Naive B cell (primary cell): ENCODE results near the gene ARPC5L. TPM values are rescaled to one million over a fixed set of nuclear protein-coding genes. Genes with fewer than 3 reads are reported as not detected.

Experiments used
- ATAC-seq, 2 donors: fragments of 150-1000 bp; cut with Tn5 transposase; 2 replicates each; pipeline ENCODE4 v1.10.0; 2021; ENCODE audit warnings: low read depth in 2 of 2, mild to moderate bottlenecking in 2 of 2, moderate library complexity in 2 of 2
- DNase-seq: peaks from one replicate; pipeline ENCODE4 v3.0.0; 2022
- H3K27ac Mint-ChIP-seq, 6 donors: one replicate each; pipeline ENCODE4 v1.8.0; 2020 to 2022; ENCODE audit warnings: mild to moderate bottlenecking in 6 of 6, mixed read lengths in 6 of 6, moderate library complexity in 5 of 6, inconsistent platforms in 2 of 6
- H3K27me3 Mint-ChIP-seq, 3 donors: one replicate each; pipeline ENCODE4 v1.8.0; 2021 to 2022; ENCODE audit warnings: mixed read lengths in 3 of 3, mild to moderate bottlenecking in 1 of 3
- H3K36me3 Mint-ChIP-seq, 2 donors: one replicate each; pipeline ENCODE4 v1.8.0; 2020 to 2022; ENCODE audit warnings: mixed read lengths in 2 of 2, inconsistent platforms in 1 of 2, mild to moderate bottlenecking in 1 of 2
- H3K4me1 Mint-ChIP-seq, 3 donors: one replicate each; pipeline ENCODE4 v1.8.0; 2020 to 2022; ENCODE audit warnings: mixed read lengths in 3 of 3, inconsistent platforms in 1 of 3, mild to moderate bottlenecking in 1 of 3, moderate library complexity in 1 of 3
- H3K4me3 Mint-ChIP-seq, 8 donors: one replicate each; pipeline ENCODE4 v1.8.0; 2020 to 2022; ENCODE audit warnings: mild to moderate bottlenecking in 8 of 8, mixed read lengths in 8 of 8, moderate library complexity in 8 of 8, inconsistent platforms in 2 of 8
- H3K9me3 Mint-ChIP-seq, 7 donors: one replicate each; pipeline ENCODE4 v1.8.0; 2020 to 2022; ENCODE audit warnings: mixed read lengths in 7 of 7, mild to moderate bottlenecking in 5 of 7, inconsistent platforms in 2 of 7, moderate library complexity in 1 of 7
- polyA plus RNA-seq, 6 donors: library from polyadenylated mRNA; unstranded; fragments of 300-500 nt; fragmentation: Illumina TruSeq; gene quantifications; one replicate each; pipeline ENCODE4 v1.2.3, GENCODE V29; 2021; ENCODE audit warnings: low read depth in 6 of 6

Gene ARPC5L
- polyA plus RNA-seq, 6 donors from 2014 or later = 44.1 to 71.6 (median 58.0) TPM

DNA sequence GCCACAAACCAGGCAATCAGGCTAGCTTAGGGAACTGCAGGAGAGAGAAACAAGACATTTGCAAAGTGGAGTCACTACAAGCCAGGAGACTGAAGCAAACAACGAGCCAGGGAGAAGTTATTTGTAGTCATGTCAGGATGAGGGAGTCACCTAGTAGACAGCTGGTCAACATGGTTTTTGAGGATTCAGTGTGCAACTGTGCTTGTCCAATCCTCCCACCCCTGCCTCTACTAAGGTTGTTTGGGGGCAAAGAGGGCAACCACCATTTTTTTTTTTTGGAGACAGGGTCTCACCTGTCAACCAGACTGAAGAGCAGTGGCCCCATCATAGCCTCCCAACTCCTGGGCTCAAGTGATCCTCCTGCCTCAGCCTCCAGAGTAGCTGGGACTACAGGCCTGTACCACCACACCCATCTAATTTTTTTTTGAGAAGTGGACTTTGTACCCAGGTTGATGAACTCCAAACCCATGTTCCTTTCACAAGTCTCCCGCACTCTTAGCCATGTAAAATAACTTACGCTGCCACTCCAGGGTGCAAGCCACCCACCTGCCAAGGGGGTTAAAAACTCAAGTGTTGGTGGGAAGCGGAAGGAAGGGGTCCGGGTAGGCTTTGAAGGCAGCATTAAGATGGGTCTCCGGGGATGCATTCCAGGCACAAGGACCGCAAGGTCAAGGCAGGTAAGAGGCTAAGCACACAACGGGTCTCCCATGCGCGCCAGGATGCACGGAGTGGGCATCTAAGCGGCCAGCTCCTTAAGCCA lies 1.2 kb upstream of the ARPC5L start:
- peaks cover 0 to 11% of the 10 kb centered on the region in 2 donors for H3K36me3 Mint-ChIP-seq
- peak overlapping the region; percentile 93 to 99 (median 97) for H3K4me3 Mint-ChIP-seq
- ATAC-seq = no peak
- no peak for DNase-seq
- no peaks in the 10 kb centered on the region for H3K9me3 Mint-ChIP-seq
- peak overlapping the region; percentile 47 to 99 (median 93) for H3K27ac Mint-ChIP-seq
- H3K4me1 Mint-ChIP-seq = peaks cover 19 to 38% (median 36%) of the 10 kb centered on the region in 3 donors
- H3K27me3 Mint-ChIP-seq = no peaks in the 10 kb centered on the region

GRCh38 chr9:124863371-124863871 lies 1.5 kb downstream of the ARPC5L start:
- Mint-ChIP-seq H3K27me3 (no peaks in the 10 kb centered on the region), H3K4me3 (peak overlapping the region; percentile 56 to 97 (median 76)), H3K9me3 (no peaks in the 10 kb centered on the region), H3K4me1 (peaks cover 30 to 50% (median 33%) of the 10 kb centered on the region in 3 donors), H3K36me3 (peaks cover 0 to 11% of the 10 kb centered on the region in 2 donors), H3K27ac (peak overlapping the region in 5 of 6 donors; percentile 66 to 95 (median 83))
- DNase-seq (no peak), ATAC-seq (no peak)

GRCh38 chr9:124868511-124869465 lies 6.9 kb downstream of the ARPC5L start:
- Mint-ChIP-seq H3K27ac (peak overlapping the region; percentile 86 to 96 (median 93)), H3K27me3 (no peaks in the 10 kb centered on the region), H3K4me3 (peak overlapping the region; percentile 90 to 97 (median 94)), H3K9me3 (no peaks in the 10 kb centered on the region), H3K4me1 (peaks cover 47 to 59% (median 53%) of the 10 kb centered on the region in 3 donors), H3K36me3 (peaks cover 5 to 9% of the 10 kb centered on the region in 2 donors)
- DNase-seq = peak; percentile 91
- peak; percentile 81 to 85 for ATAC-seq

DNA sequence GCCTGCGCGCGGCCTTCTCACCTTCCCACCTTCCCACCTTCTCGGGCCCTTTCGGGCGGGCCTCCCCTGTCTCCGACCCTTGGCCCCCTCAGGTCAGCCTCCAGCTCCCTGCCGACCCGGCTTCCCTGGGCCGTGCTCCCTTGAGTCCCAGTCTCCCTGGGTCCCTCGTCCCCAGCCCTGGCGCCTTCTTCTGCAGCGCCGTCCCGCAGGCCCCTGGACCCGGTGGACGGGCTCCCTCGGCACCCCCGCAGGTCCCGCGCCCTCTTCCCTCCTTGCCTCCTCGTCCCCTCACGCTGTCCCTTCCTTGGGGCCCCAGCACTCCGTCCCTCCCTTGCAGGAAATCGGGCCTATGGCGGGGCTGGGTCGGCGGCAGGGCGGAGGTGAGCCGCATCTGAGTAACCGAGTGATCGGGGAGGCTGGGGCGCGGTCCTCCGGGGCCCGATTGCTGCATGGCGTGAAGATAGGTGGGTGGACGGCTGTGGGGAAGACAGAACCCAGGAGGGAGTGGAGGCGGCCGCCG lies 7.6 kb downstream of the ARPC5L start:
- DNase-seq = peak; percentile 35
- Mint-ChIP-seq H3K27me3 (no peaks in the 10 kb centered on the region), H3K4me1 (peaks cover 48 to 59% (median 52%) of the 10 kb centered on the region in 3 donors), H3K27ac (peak overlapping the region; percentile 84 to 96 (median 93)), H3K4me3 (peak overlapping the region; percentile 90 to 97 (median 94)), H3K36me3 (peaks cover 5 to 9% of the 10 kb centered on the region in 2 donors), H3K9me3 (no peaks in the 10 kb centered on the region)
- peak; percentile 10 to 13 for ATAC-seq

DNA sequence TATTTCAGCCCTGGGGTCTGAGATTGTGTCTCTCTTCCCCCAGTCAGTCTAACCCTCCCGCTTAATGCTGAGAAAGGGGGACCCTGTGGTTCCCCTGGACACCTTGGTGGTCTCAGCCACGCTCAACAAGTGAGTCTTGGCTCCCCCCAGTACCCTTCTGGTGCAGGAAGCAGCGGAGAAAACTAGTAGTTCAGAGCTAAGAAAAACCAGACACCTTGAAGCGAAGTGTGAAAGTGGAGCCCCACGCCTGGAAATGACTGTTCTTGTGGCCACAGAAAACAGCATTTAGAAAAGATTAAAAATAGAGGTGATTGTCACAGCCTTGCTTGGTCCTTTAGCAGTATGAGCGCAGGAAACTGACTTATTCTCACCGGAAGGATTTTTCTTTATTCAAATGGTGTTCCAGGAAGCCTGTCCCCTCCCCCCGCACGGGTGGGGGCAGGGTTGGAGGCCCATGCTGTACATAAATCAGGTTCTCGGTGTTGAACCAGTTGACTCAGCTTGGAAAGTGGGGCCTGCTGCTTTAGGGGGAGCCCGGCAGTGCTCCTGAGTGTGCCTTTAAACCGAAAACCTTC lies 8.1 kb downstream of the ARPC5L start:
- Mint-ChIP-seq H3K27ac (peak overlapping the region; percentile 84 to 96 (median 93)), H3K9me3 (no peaks in the 10 kb centered on the region), H3K27me3 (no peaks in the 10 kb centered on the region), H3K4me3 (peak overlapping the region; percentile 90 to 97 (median 94)), H3K4me1 (peaks cover 53 to 64% (median 53%) of the 10 kb centered on the region in 3 donors), H3K36me3 (peaks cover 5 to 12% of the 10 kb centered on the region in 2 donors)
- DNase-seq (peak; percentile 52), ATAC-seq (peak; percentile 18 to 19)

DNA sequence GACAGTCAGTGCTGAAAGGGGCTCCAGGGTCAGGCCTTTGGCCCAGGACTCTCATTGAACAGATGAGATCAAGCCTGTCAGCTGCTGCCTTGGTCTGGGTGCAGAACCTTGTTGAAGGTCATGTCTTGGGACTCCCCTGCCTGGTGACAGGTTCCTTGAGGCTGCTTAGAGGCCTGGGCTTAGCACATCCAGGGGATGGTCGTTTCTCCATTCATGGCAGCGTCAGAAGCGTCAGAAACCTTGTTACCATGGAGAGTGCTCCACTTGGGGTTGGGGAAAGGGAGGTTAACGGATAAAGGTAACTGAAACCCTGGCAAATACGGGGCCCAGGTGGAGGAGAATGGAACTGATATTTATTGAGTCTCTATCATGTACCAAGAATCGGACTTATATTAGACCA lies 8.8 kb downstream of the ARPC5L start:
- no peaks in the 10 kb centered on the region for H3K27me3 Mint-ChIP-seq
- peak overlapping the region; percentile 90 to 97 (median 94) for H3K4me3 Mint-ChIP-seq
- no peaks in the 10 kb centered on the region for H3K9me3 Mint-ChIP-seq
- peaks cover 55 to 64% (median 56%) of the 10 kb centered on the region in 3 donors for H3K4me1 Mint-ChIP-seq
- no peak for ATAC-seq
- H3K27ac Mint-ChIP-seq = peak overlapping the region; percentile 84 to 96 (median 93)
- DNase-seq = no peak
- H3K36me3 Mint-ChIP-seq = peaks cover 5 to 18% of the 10 kb centered on the region in 2 donors

- Mint-ChIP-seq H3K9me3 (no peaks in the 10 kb centered on the region), H3K27me3 (no peaks in the 10 kb centered on the region), H3K4me3 (peak overlapping the region; percentile 90 to 97 (median 94)), H3K27ac (peak overlapping the region in 4 of 6 donors; percentile 92 to 96 (median 94)), H3K4me1 (peaks cover 55 to 64% (median 56%) of the 10 kb centered on the region in 3 donors), H3K36me3 (peaks cover 5 to 18% of the 10 kb centered on the region in 2 donors)
- DNase-seq (no peak), ATAC-seq (no peak)
These were observed 9.2 kb downstream of the ARPC5L start for GRCh38 chr9:124871156-124871561.

DNA sequence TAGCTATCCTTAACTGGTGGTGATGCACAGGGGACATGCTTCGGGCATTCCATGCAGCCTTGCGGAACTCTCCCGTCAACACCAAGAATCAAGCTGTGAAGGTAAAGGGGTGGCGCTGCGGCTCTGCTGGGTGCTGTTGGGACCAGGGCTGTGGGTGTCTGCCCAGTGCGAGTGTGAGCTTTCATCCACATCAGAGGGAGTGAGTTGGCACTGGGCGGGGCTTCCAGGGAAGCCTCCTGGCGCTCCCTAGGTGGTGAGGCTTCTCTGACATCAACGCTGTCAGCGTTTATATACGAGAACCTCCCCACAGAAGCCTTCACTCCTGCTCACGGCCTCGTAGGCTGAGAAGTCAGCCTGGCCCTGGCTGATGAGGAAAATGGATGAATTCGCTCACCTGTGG lies 11.7 kb downstream of the ARPC5L start:
- Mint-ChIP-seq H3K36me3 (peaks cover 12 to 25% of the 10 kb centered on the region in 2 donors), H3K4me1 (peaks cover 47 to 55% (median 51%) of the 10 kb centered on the region in 3 donors), H3K27ac (peak overlapping the region in 3 of 6 donors; percentile 62 to 96 (median 92)), H3K9me3 (no peaks in the 10 kb centered on the region), H3K4me3 (peak overlapping the region in 6 of 8 donors; percentile 1 to 95 (median 81)), H3K27me3 (no peaks in the 10 kb centered on the region)
- no peak for DNase-seq
- ATAC-seq = no peak

DNA sequence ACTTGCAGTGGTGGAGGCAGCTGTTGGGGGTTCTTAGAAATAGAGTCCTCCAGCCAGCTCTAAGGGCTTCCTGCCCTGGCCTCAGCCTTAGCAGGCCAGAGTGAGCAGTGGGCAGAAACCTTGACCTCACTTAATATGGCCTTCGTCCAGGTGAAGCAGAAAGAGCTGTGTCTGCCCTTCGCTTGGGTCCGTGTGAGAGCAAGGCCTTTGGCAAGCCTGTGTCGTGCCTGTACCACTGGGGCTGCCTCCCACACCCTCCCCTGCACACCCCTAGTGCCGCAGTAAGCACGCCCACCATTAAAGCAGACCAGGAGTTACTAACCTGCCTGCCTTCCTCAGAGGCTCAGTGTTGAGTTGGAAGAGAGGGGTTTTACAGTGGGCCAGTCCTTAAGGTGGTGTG lies 13.6 kb downstream of the ARPC5L start:
- ATAC-seq = no peak
- Mint-ChIP-seq H3K36me3 (peaks cover 17 to 25% of the 10 kb centered on the region in 2 donors), H3K27me3 (no peaks in the 10 kb centered on the region), H3K4me3 (no peak overlapping the region), H3K9me3 (no peaks in the 10 kb centered on the region), H3K4me1 (peaks cover 41 to 46% (median 41%) of the 10 kb centered on the region in 3 donors), H3K27ac (peak overlapping the region in 2 of 6 donors; percentile 47 to 88)
- DNase-seq = no peak

DNA sequence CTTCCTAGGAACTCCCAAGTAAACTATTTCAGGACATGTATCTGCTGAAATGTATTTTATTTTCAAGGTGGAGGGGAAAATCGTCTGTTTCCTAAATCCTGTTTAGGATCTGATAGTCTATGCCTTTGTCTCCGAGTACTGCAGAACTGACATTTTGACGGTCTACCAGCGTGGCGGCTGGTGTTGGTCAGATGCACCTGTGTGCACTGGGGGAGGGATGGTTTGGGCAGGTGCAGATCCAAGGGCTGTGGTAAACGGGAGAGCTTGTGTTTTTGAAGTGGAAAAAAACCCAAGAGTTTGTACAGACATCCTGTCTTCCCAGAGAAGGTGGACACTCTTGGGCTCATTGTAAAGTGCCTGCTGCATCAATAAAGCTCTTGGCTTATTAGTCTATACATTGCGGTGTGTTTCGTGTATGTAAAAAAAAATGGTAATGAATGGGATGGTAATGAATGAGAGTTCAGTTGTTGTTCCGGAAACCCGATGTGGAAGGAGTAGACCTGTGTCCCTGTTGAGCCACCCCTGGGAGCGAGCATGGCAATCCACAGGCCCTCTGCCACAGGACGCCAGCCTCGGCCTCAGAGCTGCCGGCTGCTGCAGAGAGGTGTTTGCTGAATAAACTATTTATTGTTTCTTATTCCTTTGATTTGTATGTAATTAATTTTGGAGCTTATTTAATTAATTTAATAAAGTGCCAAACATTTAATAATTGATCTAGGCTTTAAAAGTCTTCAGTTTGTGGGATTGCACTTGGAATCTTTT lies 15.3 kb downstream of the ARPC5L start:
- no peak for DNase-seq
- Mint-ChIP-seq H3K9me3 (no peaks in the 10 kb centered on the region), H3K27ac (peak overlapping the region in 3 of 6 donors; percentile 45 to 72 (median 57)), H3K27me3 (no peaks in the 10 kb centered on the region), H3K36me3 (peaks cover 17 to 25% of the 10 kb centered on the region in 2 donors), H3K4me1 (peaks cover 24 to 29% (median 26%) of the 10 kb centered on the region in 3 donors), H3K4me3 (no peak overlapping the region)
- no peak for ATAC-seq

DNA sequence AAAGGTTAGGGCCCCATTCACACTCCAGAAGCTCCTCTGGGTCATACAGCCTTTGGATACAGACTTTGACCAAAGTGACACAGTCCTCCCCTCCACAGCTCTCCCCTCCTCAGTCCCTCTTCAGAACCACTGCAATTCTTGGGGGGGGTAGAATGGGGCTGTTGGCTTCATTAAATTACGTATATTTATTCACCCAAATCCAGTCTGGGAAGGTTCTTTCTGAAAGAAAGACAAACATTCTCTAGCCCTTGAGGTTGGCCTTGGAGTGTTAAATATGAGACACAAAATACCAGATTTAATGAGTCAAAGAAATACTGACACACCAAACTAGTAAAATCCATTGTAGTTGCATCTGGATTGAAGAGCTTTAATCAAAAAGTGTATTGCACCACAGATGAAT lies 16.1 kb downstream of the ARPC5L start:
- Mint-ChIP-seq H3K4me1 (peaks cover 15 to 21% (median 18%) of the 10 kb centered on the region in 3 donors), H3K27me3 (no peaks in the 10 kb centered on the region), H3K36me3 (peaks cover 15 to 22% of the 10 kb centered on the region in 2 donors), H3K27ac (peak overlapping the region in 3 of 6 donors; percentile 20 to 73 (median 69)), H3K9me3 (no peaks in the 10 kb centered on the region), H3K4me3 (no peak overlapping the region)
- DNase-seq (no peak), ATAC-seq (no peak)

- no peak for DNase-seq
- Mint-ChIP-seq H3K27ac (peak overlapping the region in 1 of 6 donors; percentile 73), H3K36me3 (peaks cover 11 to 17% of the 10 kb centered on the region in 2 donors), H3K9me3 (no peaks in the 10 kb centered on the region), H3K27me3 (no peaks in the 10 kb centered on the region), H3K4me3 (no peak overlapping the region), H3K4me1 (peaks cover 10 to 16% (median 13%) of the 10 kb centered on the region in 3 donors)
- no peak for ATAC-seq
These were observed 16.6 kb downstream of the ARPC5L start for GRCh38 chr9:124878518-124878917.
